Karpas-422 (cell line): ENCODE data around the gene CCDC93. TPM values are rescaled to one million over a fixed set of nuclear protein-coding genes. Genes with fewer than 3 reads are reported as not detected.

Source experiments
- DNase-seq: peaks from one replicate; pipeline ENCODE4 v3.0.0-alpha.2; 2015
- H2AFZ ChIP-seq: fragments of 200-600 bp; sonication (generic); 2 replicates; pipeline ENCODE4 v1.6.1; 2014; ENCODE audit warnings: antibody characterized with exemption, low read length, mixed read lengths
- H3K27ac ChIP-seq: fragments of 200-600 bp; sonication (generic); 2 replicates; pipeline ENCODE4 v1.5.1; 2014; ENCODE audit warnings: mild to moderate bottlenecking, low read length, moderate library complexity
- H3K27me3 ChIP-seq: fragments of 200-600 bp; sonication (generic); 2 replicates; pipeline ENCODE4 v1.6.1; 2014; ENCODE audit warnings: low read length, mixed read lengths
- H3K36me3 ChIP-seq: fragments of 200-600 bp; sonication (generic); 2 replicates; pipeline ENCODE4 v1.6.1; 2014; ENCODE audit warnings: low read length, mixed read lengths; ENCODE audit not compliant: insufficient read depth
- H3K4me1 ChIP-seq: fragments of 200-600 bp; sonication (generic); 2 replicates; pipeline ENCODE4 v1.6.1; 2014; ENCODE audit warnings: mild to moderate bottlenecking, low read length, mixed read lengths
- H3K4me2 ChIP-seq: fragments of 200-600 bp; sonication (generic); 2 replicates; pipeline ENCODE4 v1.6.1; 2014; ENCODE audit warnings: low read length, low read depth, mild to moderate bottlenecking; ENCODE audit not compliant: poor library complexity, severe bottlenecking
- H3K4me3 ChIP-seq: fragments of 200-600 bp; sonication (generic); 2 replicates; pipeline ENCODE4 v1.5.1; 2014; ENCODE audit warnings: mild to moderate bottlenecking, antibody characterized with exemption, low read length, mixed read lengths
- H3K79me2 ChIP-seq: fragments of 200-600 bp; sonication (generic); 2 replicates; pipeline ENCODE4 v1.6.1; 2014; ENCODE audit warnings: mild to moderate bottlenecking, low read length, mixed read lengths
- H3K9ac ChIP-seq: fragments of 200-600 bp; sonication (generic); 2 replicates; pipeline ENCODE4 v1.6.0; 2014; ENCODE audit warnings: low read length
- H3K9me2 ChIP-seq: fragments of 200-600 bp; sonication (generic), shearing (Covaris generic); replicated peaks from 2 replicates; pipeline ENCODE4 v1.6.0; 2014; ENCODE audit warnings: mild to moderate bottlenecking, low read length, moderate library complexity; ENCODE audit not compliant: insufficient read depth
- H3K9me3 ChIP-seq: fragments of 300-700, 200-600 bp; sonication (generic); 2 replicates; pipeline ENCODE4 v1.6.1; 2014; ENCODE audit warnings: low read length, mixed read lengths
- H4K20me1 ChIP-seq: fragments of 200-600 bp; sonication (generic); 2 replicates; pipeline ENCODE4 v1.6.1; 2014; ENCODE audit warnings: mild to moderate bottlenecking, antibody characterized with exemption, low read length, low read depth; ENCODE audit not compliant: insufficient read depth
- total RNA-seq: library from RNA; depleted of rRNA; stranded (reverse); fragments of >200 nt; shearing (Covaris generic); gene quantifications from 2 replicates; pipeline ENCODE4 v1.2.3, GENCODE V29; 2014; ENCODE audit warnings: low replicate concordance

Gene CCDC93
- total RNA-seq, 1 experiment from 2014 or later: 24.6 TPM

DNA sequence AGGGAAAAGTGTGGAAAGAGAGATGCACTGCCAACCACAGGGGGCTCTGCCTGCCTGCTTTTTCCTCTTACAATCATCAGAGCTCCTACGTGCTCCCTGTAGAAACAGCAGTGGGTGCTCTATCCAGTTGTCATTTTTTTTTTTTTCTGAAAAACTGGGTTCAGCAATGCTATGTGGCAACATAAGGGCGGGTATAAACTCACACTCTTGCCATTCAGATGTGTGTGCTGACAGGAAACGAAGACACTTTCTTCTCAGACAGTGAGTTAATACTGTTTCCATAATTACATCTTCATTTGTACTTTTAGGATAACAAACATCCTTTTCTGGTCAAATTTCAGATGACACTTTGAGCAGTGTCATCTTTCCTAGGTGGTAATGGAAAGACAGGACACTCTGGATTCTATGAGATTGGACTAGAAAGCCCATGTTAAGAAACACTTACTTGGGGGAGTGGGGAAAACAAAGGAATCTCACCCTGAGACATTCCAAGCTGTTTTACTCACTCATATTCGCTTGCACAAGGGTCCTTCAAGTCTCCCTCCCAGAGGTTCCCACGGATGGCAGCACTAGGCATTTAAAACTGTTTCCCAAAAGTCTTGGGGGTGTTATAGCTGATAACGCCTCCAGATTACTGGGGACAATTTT lies 41.3 kb downstream of the CCDC93 start:
- Histone ChIP-seq H3K4me1 (no peaks in the 10 kb centered on the region), H3K27ac (no peak overlapping the region), H3K9me3 (no peaks in the 10 kb centered on the region), H3K9ac (no peak overlapping the region), H3K27me3 (no peaks in the 10 kb centered on the region), H3K4me3 (no peak overlapping the region), H3K36me3 (peaks cover 43% of the 10 kb centered on the region; the same call in 1 of the 2 replicates), H3K9me2 (no peaks in the 10 kb centered on the region), H3K79me2 (peaks cover 10% of the 10 kb centered on the region), H2AFZ (no peak overlapping the region), H4K20me1 (no peaks in the 10 kb centered on the region), H3K4me2 (no peak overlapping the region)
- DNase-seq: no peak

DNA sequence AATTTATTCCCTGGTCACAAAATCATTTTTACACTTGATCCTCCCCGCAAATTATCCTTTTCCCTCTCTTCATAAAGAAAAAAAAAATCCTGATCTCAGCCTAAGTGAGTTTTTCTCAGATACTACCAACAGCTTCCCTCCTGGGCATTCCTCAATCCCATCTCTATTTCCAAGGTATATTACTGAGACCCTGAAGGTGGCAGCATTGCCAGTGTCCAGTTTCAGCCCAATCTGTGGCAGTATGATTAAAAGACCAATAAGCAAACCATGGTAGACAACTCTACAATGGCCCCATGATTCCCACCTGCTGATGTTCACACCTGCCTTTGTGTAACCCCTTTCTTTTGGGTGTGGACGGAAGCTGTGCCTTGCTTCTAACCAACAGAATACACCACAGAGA lies 45.1 kb downstream of the CCDC93 start:
- Histone ChIP-seq H3K4me1 (no peaks in the 10 kb centered on the region), H3K9ac (no peak overlapping the region), H3K9me2 (no peaks in the 10 kb centered on the region), H4K20me1 (no peaks in the 10 kb centered on the region), H3K79me2 (peaks cover 13% of the 10 kb centered on the region), H3K4me3 (no peak overlapping the region), H3K36me3 (peaks cover 36% of the 10 kb centered on the region; the same call in 1 of the 2 replicates), H2AFZ (no peak overlapping the region), H3K9me3 (no peaks in the 10 kb centered on the region), H3K27ac (no peak overlapping the region), H3K4me2 (no peak overlapping the region), H3K27me3 (no peaks in the 10 kb centered on the region)
- DNase-seq: no peak

DNA sequence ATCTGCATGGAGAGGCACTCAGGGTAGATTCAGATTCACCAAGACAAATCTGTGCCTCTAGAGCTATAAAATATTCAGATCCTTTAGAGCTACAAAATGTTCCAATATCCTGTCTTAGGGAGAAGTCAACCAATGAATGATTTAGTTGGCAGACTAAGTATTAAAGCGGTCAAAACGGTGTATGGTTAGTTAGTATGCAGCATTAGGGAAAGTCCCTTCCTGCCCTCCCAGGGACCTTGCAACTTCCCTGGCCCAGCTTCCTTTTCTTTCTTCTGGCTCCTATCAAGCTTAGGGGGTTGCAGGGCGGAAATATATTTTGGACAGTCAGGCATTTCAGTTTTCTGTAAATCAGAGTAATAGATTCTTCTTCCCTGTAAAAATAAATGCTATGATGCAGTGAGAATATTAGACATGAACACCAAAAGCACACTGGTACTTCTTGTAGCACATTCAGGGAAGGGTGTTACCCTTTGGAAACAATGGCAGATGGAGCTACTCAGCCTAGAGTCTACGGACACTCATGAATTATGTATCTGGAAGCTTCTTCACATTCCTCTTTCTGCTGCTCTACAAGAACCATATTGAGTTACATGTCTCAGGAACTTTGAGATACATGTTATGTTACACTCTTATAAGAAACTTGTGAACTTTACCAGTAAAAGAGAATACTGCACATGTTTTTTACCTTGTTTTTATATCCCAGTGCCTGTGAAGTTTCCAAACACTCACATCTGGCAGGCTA lies 45.7 kb downstream of the CCDC93 start:
- no peak overlapping the region for H3K4me2 ChIP-seq
- no peak overlapping the region for H3K27ac ChIP-seq
- no peak overlapping the region for H2AFZ ChIP-seq
- no peaks in the 10 kb centered on the region for H3K9me3 ChIP-seq
- peaks cover 15% of the 10 kb centered on the region for H3K79me2 ChIP-seq
- no peak for DNase-seq
- H3K9ac ChIP-seq: no peak overlapping the region
- no peaks in the 10 kb centered on the region for H4K20me1 ChIP-seq
- no peaks in the 10 kb centered on the region for H3K9me2 ChIP-seq
- peaks cover 41% of the 10 kb centered on the region; the same call in 1 of the 2 replicates for H3K36me3 ChIP-seq
- no peaks in the 10 kb centered on the region for H3K27me3 ChIP-seq
- no peaks in the 10 kb centered on the region for H3K4me1 ChIP-seq
- no peak overlapping the region for H3K4me3 ChIP-seq

DNA sequence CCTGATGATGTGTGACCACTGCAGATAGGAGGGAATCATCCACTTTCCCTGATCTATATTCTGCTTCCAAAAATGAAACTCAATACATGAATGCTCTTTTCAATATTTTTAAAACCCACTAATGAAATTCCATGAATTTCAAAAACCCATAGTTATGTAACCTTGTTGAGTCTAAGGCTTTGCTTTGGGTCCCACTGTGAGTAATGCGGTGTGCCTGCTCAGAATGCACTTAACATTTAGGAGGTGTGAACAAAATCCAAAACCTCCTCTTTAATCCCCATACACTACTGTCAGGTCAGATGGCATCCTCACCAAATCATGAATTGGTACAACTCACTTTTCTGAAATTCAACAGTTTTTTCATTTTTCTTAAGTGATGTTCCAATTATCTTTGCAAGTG lies 50.4 kb downstream of the CCDC93 start:
- no peak for DNase-seq
- Histone ChIP-seq H3K4me3 (no peak overlapping the region), H3K27me3 (no peaks in the 10 kb centered on the region), H3K9me2 (no peaks in the 10 kb centered on the region), H3K4me2 (no peak overlapping the region), H3K79me2 (peaks cover 7% of the 10 kb centered on the region; the same call in 1 of the 2 replicates), H4K20me1 (no peaks in the 10 kb centered on the region), H3K4me1 (no peaks in the 10 kb centered on the region), H2AFZ (no peak overlapping the region), H3K9me3 (no peaks in the 10 kb centered on the region), H3K9ac (no peak overlapping the region), H3K36me3 (peaks cover 14% of the 10 kb centered on the region; the same call in 1 of the 2 replicates), H3K27ac (no peak overlapping the region)

DNA sequence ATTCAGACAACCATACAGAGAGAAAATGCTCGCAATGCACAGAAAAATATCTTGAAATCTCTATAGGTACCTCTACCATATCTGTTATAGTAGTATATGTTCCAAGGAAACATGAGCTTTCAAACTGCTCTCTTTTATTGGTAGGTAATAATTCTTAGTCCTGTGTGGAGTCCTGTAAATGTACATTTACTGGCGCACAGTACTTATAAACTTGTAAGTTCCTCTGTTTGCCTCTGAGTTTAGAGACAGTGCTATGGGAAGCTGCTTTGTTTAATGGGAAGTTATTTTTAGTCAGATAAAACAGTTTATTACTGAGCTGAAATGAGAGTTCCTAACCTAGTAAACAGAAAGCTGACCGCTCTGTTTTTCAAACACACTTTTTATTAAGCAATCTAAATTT lies 52.7 kb downstream of the CCDC93 start:
- no peak overlapping the region for H3K9ac ChIP-seq
- H2AFZ ChIP-seq: no peak overlapping the region
- H3K27ac ChIP-seq: no peak overlapping the region
- no peaks in the 10 kb centered on the region for H3K27me3 ChIP-seq
- H3K9me3 ChIP-seq: no peaks in the 10 kb centered on the region
- no peaks in the 10 kb centered on the region for H3K9me2 ChIP-seq
- no peak overlapping the region for H3K4me3 ChIP-seq
- H4K20me1 ChIP-seq: no peaks in the 10 kb centered on the region
- no peaks in the 10 kb centered on the region for H3K4me1 ChIP-seq
- peaks cover 27% of the 10 kb centered on the region; the same call in 1 of the 2 replicates for H3K36me3 ChIP-seq
- no peak for DNase-seq
- no peak overlapping the region for H3K4me2 ChIP-seq
- peaks cover 7% of the 10 kb centered on the region; the same call in 1 of the 2 replicates for H3K79me2 ChIP-seq

DNA sequence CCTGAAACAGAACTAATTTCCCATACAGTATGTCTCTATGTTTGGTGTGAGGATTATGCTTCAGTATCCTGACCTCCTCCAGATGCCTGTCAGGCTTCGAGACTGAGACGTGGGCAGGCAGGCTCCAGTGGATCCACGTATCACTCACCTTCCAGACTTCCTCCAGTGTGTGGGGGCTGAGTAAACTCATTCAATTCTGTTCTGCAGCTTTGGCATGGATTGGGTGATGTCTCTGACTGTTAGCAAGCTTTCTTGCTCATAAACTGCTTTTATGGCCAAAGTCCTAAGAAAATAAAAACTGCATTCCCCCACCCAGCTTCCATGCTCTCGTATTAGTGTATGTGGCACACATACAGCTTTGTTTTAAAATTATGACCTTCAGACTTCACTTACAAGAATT lies 53.6 kb downstream of the CCDC93 start:
- Histone ChIP-seq H3K4me2 (no peak overlapping the region), H3K4me1 (no peaks in the 10 kb centered on the region), H3K9me2 (no peaks in the 10 kb centered on the region), H2AFZ (no peak overlapping the region), H3K27me3 (no peaks in the 10 kb centered on the region), H3K36me3 (peaks cover 33% of the 10 kb centered on the region; the same call in 1 of the 2 replicates), H3K9ac (no peak overlapping the region), H4K20me1 (no peaks in the 10 kb centered on the region), H3K27ac (no peak overlapping the region), H3K79me2 (peaks cover 7% of the 10 kb centered on the region; the same call in 1 of the 2 replicates), H3K9me3 (no peaks in the 10 kb centered on the region), H3K4me3 (no peak overlapping the region)
- DNase-seq: no peak

DNA sequence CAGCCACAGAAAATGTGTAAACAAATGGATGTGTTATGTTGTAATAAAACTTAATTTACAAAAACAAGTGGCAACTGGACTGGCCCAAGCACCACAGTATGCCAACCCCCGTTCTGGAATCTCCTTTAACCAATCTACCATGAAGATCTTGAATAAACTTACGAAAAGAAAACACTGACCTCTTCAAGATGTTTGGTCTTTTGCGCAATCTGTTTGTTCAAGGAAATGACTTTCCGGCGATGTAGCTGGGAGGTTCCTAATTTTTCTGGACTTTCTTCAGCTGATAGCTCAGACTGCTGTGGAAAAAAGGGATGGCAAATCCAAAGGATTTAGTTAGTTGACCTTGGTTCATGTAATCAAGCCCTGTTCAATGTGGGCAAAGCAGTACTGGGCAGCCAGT lies 55.7 kb downstream of the CCDC93 start:
- H3K27ac ChIP-seq: no peak overlapping the region
- DNase-seq: no peak
- no peak overlapping the region for H2AFZ ChIP-seq
- no peak overlapping the region for H3K9ac ChIP-seq
- no peaks in the 10 kb centered on the region for H3K9me2 ChIP-seq
- no peaks in the 10 kb centered on the region for H3K27me3 ChIP-seq
- no peak overlapping the region for H3K4me2 ChIP-seq
- H3K36me3 ChIP-seq: peaks cover 39% of the 10 kb centered on the region; the same call in 1 of the 2 replicates
- no peak overlapping the region for H3K4me3 ChIP-seq
- H3K4me1 ChIP-seq: no peaks in the 10 kb centered on the region
- H3K79me2 ChIP-seq: peaks cover 3% of the 10 kb centered on the region; the same call in 1 of the 2 replicates
- H4K20me1 ChIP-seq: no peaks in the 10 kb centered on the region
- no peaks in the 10 kb centered on the region for H3K9me3 ChIP-seq

DNA sequence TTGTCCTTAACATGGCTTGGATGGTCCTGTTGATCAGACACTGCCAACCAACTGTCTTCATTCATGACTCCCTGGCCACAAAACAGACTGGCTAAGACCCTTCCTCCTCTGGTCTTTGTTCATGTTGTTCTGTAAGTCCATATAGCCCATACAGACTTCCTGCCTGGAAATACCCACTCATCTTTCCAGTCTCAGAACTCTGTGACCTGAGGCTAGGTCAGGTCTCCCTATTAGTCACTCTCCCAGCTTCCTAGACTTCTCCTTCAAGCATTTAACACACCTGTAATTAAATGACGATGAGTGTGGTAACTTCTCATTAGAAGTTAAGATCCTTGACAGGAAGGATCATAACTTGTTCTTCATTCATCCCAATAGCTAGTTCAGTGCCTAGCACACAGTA lies 56.3 kb downstream of the CCDC93 start:
- peaks cover 42% of the 10 kb centered on the region; the same call in 1 of the 2 replicates for H3K36me3 ChIP-seq
- H3K4me3 ChIP-seq: no peak overlapping the region

More for the DNA sequence above, 56.3 kb downstream of the CCDC93 start:
- no peaks in the 10 kb centered on the region for H3K9me3 ChIP-seq
- H3K79me2 ChIP-seq: no peaks in the 10 kb centered on the region
- H3K9me2 ChIP-seq: no peaks in the 10 kb centered on the region
- H2AFZ ChIP-seq: no peak overlapping the region
- H4K20me1 ChIP-seq: no peaks in the 10 kb centered on the region
- H3K4me1 ChIP-seq: no peaks in the 10 kb centered on the region
- H3K27me3 ChIP-seq: no peaks in the 10 kb centered on the region
- H3K27ac ChIP-seq: no peak overlapping the region
- no peak overlapping the region for H3K4me2 ChIP-seq
- no peak for DNase-seq
- H3K9ac ChIP-seq: no peak overlapping the region
